Ascending aorta (tissue), 2 donors: ENCODE measurements around the gene HEBP1. TPM values are rescaled to one million over a fixed set of nuclear protein-coding genes. Genes with fewer than 3 reads are reported as not detected.

Source experiments
- DNase-seq, 2 donors: peaks; one replicate each; pipeline ENCODE4 v3.0.0-alpha.2; 2019; ENCODE audit warnings: low spot score in 2 of 2
- H3K27ac ChIP-seq, 2 donors: fragments of 200-600 bp; sonication (generic); one replicate each; pipeline ENCODE4 v1.5.1; 2016 to 2017; ENCODE audit warnings: mild to moderate bottlenecking in 1 of 2
- H3K27me3 ChIP-seq: fragments of 200-600 bp; sonication (generic); one replicate; pipeline ENCODE4 v1.5.1; 2017
- H3K36me3 ChIP-seq, 2 donors: fragments of 200-600 bp; sonication (generic); one replicate each; pipeline ENCODE4 v1.5.1; 2016
- H3K4me1 ChIP-seq, 2 donors: fragments of 200-600 bp; sonication (generic); one replicate each; pipeline ENCODE4 v1.5.1; 2016 to 2017; ENCODE audit warnings: mild to moderate bottlenecking in 1 of 2
- H3K4me3 ChIP-seq, 2 donors: fragments of 200-600 bp; sonication (generic); one replicate each; pipeline ENCODE4 v1.5.1; 2016 to 2017; ENCODE audit warnings: mild to moderate bottlenecking in 1 of 2
- H3K9me3 ChIP-seq, 2 donors: fragments of 200-600 bp; sonication (generic); one replicate each; pipeline ENCODE4 v1.5.1; 2016
- CTCF ChIP-seq, 3 experiments: fragments of 200-600 bp in 2 of 3; fragments of 450-650 bp in 1 of 3; sonication (generic) in 2 of 3; IDR thresholded peaks; one replicate each; pipeline ENCODE4 v1.5.1; 2016 to 2019; ENCODE audit warnings: antibody characterized with exemption in 3 of 3, mild to moderate bottlenecking in 1 of 3, moderate library complexity in 1 of 3
- intact Hi-C: fragments of 100-400 bp; cut with DNase I; formaldehyde crosslinking; loops from one replicate; pipeline ENCODE4 v1.15.1; 2023
- total RNA-seq: library from RNA; depleted of rRNA; stranded (reverse); fragments of >200 nt; gene quantifications from one replicate; pipeline ENCODE4 v1.1.0, GENCODE V29; 2016

The HEBP1 gene
- total RNA-seq = 56.6 TPM

- Histone ChIP-seq H3K27ac (peak within 1 kb of the TSS; percentile 93 to 97), H3K4me3 (peak within 1 kb of the TSS; percentile 81 to 85), H3K4me1 (peaks cover 10 to 25% of the 10 kb centered on the region in 2 donors), H3K9me3 (no peaks in the 10 kb centered on the region), H3K36me3 (no peaks in the 10 kb centered on the region), H3K27me3 (no peaks in the 10 kb centered on the region)
- intact Hi-C loops = loop anchor here (1.0 kb wide), 1 partner anchor 44 kb away; the partner anchor contains the start of gene FAM234B
- peak; percentile 65 to 96 for DNase-seq
- no peak for TF ChIP-seq CTCF (IDR thresholded peaks at IDR 0.05)
Measured at GRCh38 chr12:12999959-13000615, at the start of gene HEBP1. Gene HEBP1 (minus strand): TSS chr12:13000265. CDS start chr12:13000114, 151 bp downstream.

GRCh38 chr12:13049816-13050215 lies 49.8 kb upstream of the HEBP1 start:
- intact Hi-C loops = no loop called here

GRCh38 chr12:13046964-13047363 lies 46.9 kb upstream of the HEBP1 start:
- DNase-seq = no peak

More at GRCh38 chr12:13049816-13050215, 49.8 kb upstream of the HEBP1 start:
- no peaks in the 10 kb centered on the region for H3K36me3 ChIP-seq
- peaks cover 0 to 8% of the 10 kb centered on the region in 2 donors for H3K4me1 ChIP-seq
- TF ChIP-seq CTCF (IDR thresholded peaks at IDR 0.05) = no peak
- no peak for DNase-seq
- H3K27me3 ChIP-seq = no peaks in the 10 kb centered on the region
- no peak overlapping the region for H3K4me3 ChIP-seq
- H3K27ac ChIP-seq = no peak overlapping the region
- H3K9me3 ChIP-seq = no peaks in the 10 kb centered on the region

GRCh38 chr12:13045816-13046215 lies 45.8 kb upstream of the HEBP1 start:
- no peaks in the 10 kb centered on the region for H3K36me3 ChIP-seq
- H3K27ac ChIP-seq = no peak overlapping the region
- no peak for DNase-seq
- no peaks in the 10 kb centered on the region for H3K9me3 ChIP-seq
- H3K4me1 ChIP-seq = peaks cover 0 to 6% of the 10 kb centered on the region in 2 donors
- no peak for TF ChIP-seq CTCF (IDR thresholded peaks at IDR 0.05)
- no peaks in the 10 kb centered on the region for H3K27me3 ChIP-seq
- intact Hi-C loops = loop anchor here (2.0 kb wide), 2 partner anchors 21 to 51 kb away; no protein-coding TSS in a partner anchor
- no peak overlapping the region for H3K4me3 ChIP-seq

More at GRCh38 chr12:13046964-13047363, 46.9 kb upstream of the HEBP1 start:
- peaks cover 0 to 8% of the 10 kb centered on the region in 2 donors for H3K4me1 ChIP-seq
- intact Hi-C loops = no loop called here
- no peak overlapping the region for H3K4me3 ChIP-seq
- no peak for TF ChIP-seq CTCF (IDR thresholded peaks at IDR 0.05)
- no peaks in the 10 kb centered on the region for H3K27me3 ChIP-seq
- H3K36me3 ChIP-seq = no peaks in the 10 kb centered on the region
- no peaks in the 10 kb centered on the region for H3K9me3 ChIP-seq
- no peak overlapping the region for H3K27ac ChIP-seq

GRCh38 chr12:13044906-13045299 lies 44.8 kb upstream of the HEBP1 start:
- Histone ChIP-seq H3K9me3 (no peaks in the 10 kb centered on the region), H3K4me1 (peaks cover 0 to 6% of the 10 kb centered on the region in 2 donors), H3K27me3 (no peaks in the 10 kb centered on the region), H3K4me3 (peak overlapping the region; percentile 90 to 97), H3K27ac (peak overlapping the region in 1 of 2 donors; percentile 61), H3K36me3 (no peaks in the 10 kb centered on the region)
- intact Hi-C loops = loop anchor here (1.0 to 5.0 kb wide), 4 partner anchors 20 to 152 kb away; partner anchors contain the start of genes EMP1 and HEBP1
- no peak for TF ChIP-seq CTCF (IDR thresholded peaks at IDR 0.05)
- DNase-seq = no peak
